ENCODE results near the gene SSR1. TPM values are rescaled to one million over a fixed set of nuclear protein-coding genes. Genes with fewer than 3 reads are reported as not detected.
A peak's percentile ranks its signal among the peaks of the same experiment; 100 is the strongest.

The SSR1 gene
- total and polyA plus RNA-seq, 7 experiments from 2014 or later = 75.0 to 204 (median 130) TPM

DNA sequence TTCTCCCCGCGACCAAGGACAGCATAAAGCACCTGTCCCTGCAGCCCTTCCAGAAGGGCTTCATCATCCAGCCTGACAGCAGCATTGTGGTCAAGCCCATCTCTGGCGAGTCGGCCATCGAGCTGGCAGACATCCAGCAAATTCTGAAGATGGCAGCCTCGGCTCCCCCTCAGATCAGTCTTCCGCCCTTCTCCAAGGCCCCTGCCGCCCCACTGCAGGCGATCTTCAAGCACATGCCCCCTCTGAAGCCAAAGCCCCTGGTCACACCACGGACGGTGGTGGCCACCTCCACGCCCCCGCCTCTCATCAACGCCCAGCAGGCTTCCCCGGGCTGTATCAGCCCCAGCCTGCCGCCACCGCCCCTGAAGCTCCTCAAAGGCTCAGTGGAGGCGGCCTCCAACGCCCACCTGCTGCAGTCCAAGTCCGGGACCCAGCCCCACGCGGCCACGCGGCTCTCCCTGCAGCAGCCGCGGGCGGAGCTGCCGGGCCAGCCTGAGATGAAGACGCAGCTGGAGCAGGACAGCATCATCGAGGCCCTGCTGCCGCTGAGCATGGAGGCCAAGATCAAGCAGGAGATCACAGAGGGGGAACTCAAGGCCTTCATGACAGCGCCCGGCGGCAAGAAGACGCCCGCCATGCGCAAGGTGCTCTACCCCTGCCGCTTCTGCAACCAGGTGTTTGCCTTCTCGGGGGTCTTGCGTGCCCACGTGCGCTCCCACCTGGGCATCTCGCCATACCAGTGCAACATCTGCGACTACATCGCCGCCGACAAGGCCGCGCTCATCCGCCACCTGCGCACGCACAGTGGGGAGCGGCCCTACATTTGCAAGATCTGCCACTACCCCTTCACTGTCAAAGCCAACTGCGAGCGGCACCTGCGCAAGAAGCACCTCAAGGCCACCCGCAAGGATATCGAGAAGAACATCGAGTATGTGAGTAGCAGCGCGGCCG is 83.3 kb downstream of the SSR1 start:
- DNase-seq (no peak), ATAC-seq (peak; percentile 18)
- H3K36me3 ChIP-seq (ENCODE audit: control insufficient read depth in 2 of 3, insufficient read depth in 3 of 3, low read length in 3 of 3) = peaks cover 3 to 86% (median 8%) of the 10 kb centered on the region in 3 experiments
- Mint-ChIP-seq H3K27me3 (no peaks in the 10 kb centered on the region), H3K9me3 (no peaks in the 10 kb centered on the region), H3K36me3 (peaks cover 3 to 70% (median 26%) of the 10 kb centered on the region in 5 donors), H3K27ac (peak overlapping the region in 3 of 9 donors; percentile 5 to 46 (median 43)), H3K4me1 (peaks cover 6 to 26% (median 10%) of the 10 kb centered on the region in 7 donors), H3K4me3 (peak overlapping the region in 1 of 10 donors; percentile 31)
- peaks cover 0 to 12% of the 10 kb centered on the region in 2 donors for H3K4me1 ChIP-seq (ENCODE audit: control insufficient read depth in 2 of 2, insufficient read depth in 2 of 2, low read length in 2 of 2)
- ChIA-PET POLR2A (no interaction called here), CTCF (no interaction called here)
- intact Hi-C loops (cut with micrococcal nuclease) = no loop called here
- no peak overlapping the region for H3K27ac ChIP-seq (ENCODE audit: low read depth, low read length)
- no peaks in the 10 kb centered on the region for H3K27me3 ChIP-seq (ENCODE audit: control insufficient read depth in 2 of 2, insufficient read depth in 2 of 2, low read length in 2 of 2)
- H3K9me3 ChIP-seq (ENCODE audit: control insufficient read depth in 2 of 3, low read length in 3 of 3) = no peaks in the 10 kb centered on the region
- no peak overlapping the region for H3K4me3 ChIP-seq (ENCODE audit: low read length)

- no peaks in the 10 kb centered on the region for H3K27me3 Mint-ChIP-seq
- Histone ChIP-seq H3K36me3 (ENCODE audit: control insufficient read depth in 2 of 3, insufficient read depth in 3 of 3, low read length in 3 of 3) (peaks cover 3 to 83% (median 8%) of the 10 kb centered on the region in 3 experiments), H3K27ac (ENCODE audit: low read depth, low read length) (no peak overlapping the region), H3K9me3 (ENCODE audit: control insufficient read depth in 2 of 3, low read length in 3 of 3) (no peaks in the 10 kb centered on the region), H3K27me3 (ENCODE audit: control insufficient read depth in 2 of 2, insufficient read depth in 2 of 2, low read length in 2 of 2) (no peaks in the 10 kb centered on the region), H3K4me1 (ENCODE audit: control insufficient read depth in 2 of 2, insufficient read depth in 2 of 2, low read length in 2 of 2) (peaks cover 0 to 12% of the 10 kb centered on the region in 2 donors), H3K4me3 (ENCODE audit: low read length) (no peak overlapping the region)
- intact Hi-C loops (cut with micrococcal nuclease) = no loop called here
- H3K4me1 Mint-ChIP-seq = peaks cover 8 to 23% (median 12%) of the 10 kb centered on the region in 7 donors
- POLR2A ChIA-PET = no interaction called here
- CTCF ChIA-PET = no interaction called here
- H3K27ac Mint-ChIP-seq = peak overlapping the region in 2 of 9 donors; percentile 43 to 46
- no peak overlapping the region for H3K4me3 Mint-ChIP-seq
- no peaks in the 10 kb centered on the region for H3K9me3 Mint-ChIP-seq
- ATAC-seq = no peak
- peaks cover 3 to 69% (median 26%) of the 10 kb centered on the region in 5 donors for H3K36me3 Mint-ChIP-seq
- DNase-seq = no peak
Measured at GRCh38 chr6:7228662-7229375, 84.2 kb downstream of the SSR1 start.

GRCh38 chr6:7224731-7225130 is 88.3 kb downstream of the SSR1 start:
- no peaks in the 10 kb centered on the region for H3K9me3 Mint-ChIP-seq
- POLR2A ChIA-PET = no interaction called here
- Histone ChIP-seq H3K4me3 (ENCODE audit: low read length) (no peak overlapping the region), H3K27ac (ENCODE audit: low read depth, low read length) (no peak overlapping the region), H3K36me3 (ENCODE audit: control insufficient read depth in 2 of 3, insufficient read depth in 3 of 3, low read length in 3 of 3) (peaks cover 3 to 79% (median 5%) of the 10 kb centered on the region in 3 experiments), H3K4me1 (ENCODE audit: control insufficient read depth in 2 of 2, insufficient read depth in 2 of 2, low read length in 2 of 2) (no peaks in the 10 kb centered on the region), H3K27me3 (ENCODE audit: control insufficient read depth in 2 of 2, insufficient read depth in 2 of 2, low read length in 2 of 2) (no peaks in the 10 kb centered on the region), H3K9me3 (ENCODE audit: control insufficient read depth in 2 of 3, low read length in 3 of 3) (no peaks in the 10 kb centered on the region)
- no peaks in the 10 kb centered on the region for H3K27me3 Mint-ChIP-seq
- peak overlapping the region in 8 of 9 donors; percentile 23 to 81 (median 62) for H3K27ac Mint-ChIP-seq
- peaks cover 0 to 8% (median 5%) of the 10 kb centered on the region in 7 donors for H3K4me1 Mint-ChIP-seq
- ATAC-seq = peak; percentile 54
- H3K4me3 Mint-ChIP-seq = peak overlapping the region in 1 of 10 donors; percentile 41
- CTCF ChIA-PET = no interaction called here
- intact Hi-C loops (cut with micrococcal nuclease) = no loop called here
- no peak for DNase-seq
- H3K36me3 Mint-ChIP-seq = peaks cover 0 to 73% (median 25%) of the 10 kb centered on the region in 5 donors

- DNase-seq (no peak), ATAC-seq (no peak)
- H3K27me3 ChIP-seq (ENCODE audit: control insufficient read depth in 2 of 2, insufficient read depth in 2 of 2, low read length in 2 of 2) = no peaks in the 10 kb centered on the region
- H3K27ac Mint-ChIP-seq = peak overlapping the region in 1 of 9 donors; percentile 12
- no peaks in the 10 kb centered on the region for H3K27me3 Mint-ChIP-seq
- POLR2A ChIA-PET = no interaction called here
- H3K4me1 ChIP-seq (ENCODE audit: control insufficient read depth in 2 of 2, insufficient read depth in 2 of 2, low read length in 2 of 2) = no peaks in the 10 kb centered on the region
- peaks cover 0 to 63% (median 3%) of the 10 kb centered on the region in 3 experiments for H3K36me3 ChIP-seq (ENCODE audit: control insufficient read depth in 2 of 3, insufficient read depth in 3 of 3, low read length in 3 of 3)
- peaks cover 0 to 8% (median 5%) of the 10 kb centered on the region in 7 donors for H3K4me1 Mint-ChIP-seq
- H3K9me3 Mint-ChIP-seq = no peaks in the 10 kb centered on the region
- no peak overlapping the region for H3K4me3 Mint-ChIP-seq
- H3K27ac ChIP-seq (ENCODE audit: low read depth, low read length) = no peak overlapping the region
- no peaks in the 10 kb centered on the region for H3K9me3 ChIP-seq (ENCODE audit: control insufficient read depth in 2 of 3, low read length in 3 of 3)
- CTCF ChIA-PET = no interaction called here
- H3K4me3 ChIP-seq (ENCODE audit: low read length) = no peak overlapping the region
- intact Hi-C loops (cut with micrococcal nuclease) = no loop called here
- peaks cover 0 to 56% (median 13%) of the 10 kb centered on the region in 5 donors for H3K36me3 Mint-ChIP-seq
Measured at GRCh38 chr6:7222197-7222596, 90.8 kb downstream of the SSR1 start.

DNA sequence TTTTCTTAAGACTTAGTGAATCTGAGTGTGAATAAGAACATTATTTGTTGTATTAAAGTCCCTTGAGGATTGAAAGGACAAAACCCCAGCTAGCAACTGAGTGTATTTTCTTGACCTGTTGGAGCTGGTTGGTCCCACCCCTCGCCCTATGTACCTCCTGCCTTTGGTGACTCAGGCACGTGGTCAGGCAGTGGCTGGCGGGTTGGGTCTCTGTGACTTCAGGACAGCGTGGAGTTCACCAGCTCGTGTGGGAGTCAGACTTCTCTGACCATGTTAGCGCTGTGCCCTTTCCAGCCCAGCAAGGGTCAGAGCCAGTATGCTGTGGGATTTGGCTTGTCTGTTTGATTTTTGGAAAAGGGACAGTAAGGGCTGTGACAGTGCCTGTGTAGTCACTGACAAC is 93.7 kb downstream of the SSR1 start:
- Histone ChIP-seq H3K9me3 (ENCODE audit: control insufficient read depth in 2 of 3, low read length in 3 of 3) (no peaks in the 10 kb centered on the region), H3K36me3 (ENCODE audit: control insufficient read depth in 2 of 3, insufficient read depth in 3 of 3, low read length in 3 of 3) (peaks cover 0 to 62% (median 5%) of the 10 kb centered on the region in 3 experiments), H3K27me3 (ENCODE audit: control insufficient read depth in 2 of 2, insufficient read depth in 2 of 2, low read length in 2 of 2) (no peaks in the 10 kb centered on the region), H3K27ac (ENCODE audit: low read depth, low read length) (no peak overlapping the region), H3K4me1 (ENCODE audit: control insufficient read depth in 2 of 2, insufficient read depth in 2 of 2, low read length in 2 of 2) (no peaks in the 10 kb centered on the region), H3K4me3 (ENCODE audit: low read length) (no peak overlapping the region)
- Mint-ChIP-seq H3K36me3 (peaks cover 5 to 53% (median 14%) of the 10 kb centered on the region in 5 donors), H3K27ac (peak overlapping the region in 2 of 9 donors; percentile 12 to 22), H3K9me3 (no peaks in the 10 kb centered on the region), H3K27me3 (no peaks in the 10 kb centered on the region), H3K4me1 (peaks cover 0 to 9% (median 2%) of the 10 kb centered on the region in 7 donors), H3K4me3 (no peak overlapping the region)
- DNase-seq = no peak
- ChIA-PET CTCF (no interaction called here), POLR2A (no interaction called here)
- intact Hi-C loops (cut with micrococcal nuclease) = no loop called here
- peak; percentile 48 for ATAC-seq

- H3K27ac Mint-ChIP-seq = no peak overlapping the region
- ChIA-PET POLR2A (interaction anchor here (0.6 kb wide), 1 partner anchor 9 kb away, joined by 4 read pairs; no protein-coding TSS in a partner anchor), CTCF (interaction anchor here (0.6 kb wide), 1 partner anchor 584 kb away, joined by 3 read pairs; no protein-coding TSS in a partner anchor)
- Histone ChIP-seq H3K9me3 (ENCODE audit: control insufficient read depth in 2 of 3, low read length in 3 of 3) (no peaks in the 10 kb centered on the region), H3K27me3 (ENCODE audit: control insufficient read depth in 2 of 2, insufficient read depth in 2 of 2, low read length in 2 of 2) (no peaks in the 10 kb centered on the region), H3K4me1 (ENCODE audit: control insufficient read depth in 2 of 2, insufficient read depth in 2 of 2, low read length in 2 of 2) (no peaks in the 10 kb centered on the region), H3K4me3 (ENCODE audit: low read length) (no peak overlapping the region), H3K36me3 (ENCODE audit: control insufficient read depth in 2 of 3, insufficient read depth in 3 of 3, low read length in 3 of 3) (peaks cover 5 to 69% (median 5%) of the 10 kb centered on the region in 3 experiments), H3K27ac (ENCODE audit: low read depth, low read length) (no peak overlapping the region)
- no peaks in the 10 kb centered on the region for H3K27me3 Mint-ChIP-seq
- intact Hi-C loops (cut with micrococcal nuclease) = no loop called here
- no peaks in the 10 kb centered on the region for H3K9me3 Mint-ChIP-seq
- peaks cover 5 to 59% (median 14%) of the 10 kb centered on the region in 5 donors for H3K36me3 Mint-ChIP-seq
- ATAC-seq = no peak
- no peak overlapping the region for H3K4me3 Mint-ChIP-seq
- DNase-seq = no peak
- peaks cover 0 to 9% (median 0%) of the 10 kb centered on the region in 7 donors for H3K4me1 Mint-ChIP-seq
Measured at GRCh38 chr6:7218406-7218988, 94.5 kb downstream of the SSR1 start.
